ENCODE data around the gene SIRT5. TPM values are rescaled to one million over a fixed set of nuclear protein-coding genes. Genes with fewer than 3 reads are reported as not detected.

SIRT5 gene
- total and polyA plus RNA-seq, 8 donors: 9.0 to 18.2 (median 16.4) TPM

DNA sequence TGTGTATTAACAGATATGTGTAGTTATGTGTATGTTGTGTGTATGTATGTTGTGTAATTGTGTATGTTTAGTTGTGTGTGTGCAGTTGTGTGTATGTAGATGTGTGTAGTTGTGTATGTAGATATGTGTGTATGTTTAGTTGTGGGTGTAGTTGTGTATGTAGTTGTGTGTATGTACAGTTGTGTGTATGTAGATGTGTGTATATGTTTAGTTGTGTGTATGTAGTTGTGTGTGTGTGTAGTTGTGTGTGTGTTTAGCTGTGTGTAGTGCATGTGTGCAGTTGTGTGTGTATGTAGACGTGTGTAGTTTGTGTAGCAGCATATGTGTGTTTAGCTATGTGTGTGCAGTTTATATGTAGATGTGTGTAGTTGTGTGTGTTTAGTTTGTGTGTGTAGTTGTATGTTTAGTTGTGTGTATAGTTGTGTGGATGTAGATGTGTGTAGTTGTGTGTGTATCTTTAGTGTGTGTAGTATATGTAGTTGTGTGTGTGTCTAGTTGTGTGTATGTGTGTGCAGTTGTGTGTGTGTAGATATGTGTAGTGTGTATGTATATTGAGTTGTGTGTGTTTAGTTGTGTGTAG, 16.3 kb downstream of the SIRT5 start:
- Histone ChIP-seq H3K9me3 (no peaks in the 10 kb centered on the region), H3K27me3 (no peaks in the 10 kb centered on the region), H3K4me1 (no peaks in the 10 kb centered on the region), H3K27ac (no peak overlapping the region), H3K4me3 (no peak overlapping the region), H3K36me3 (peaks cover 4 to 72% of the 10 kb centered on the region in 2 donors)
- TF ChIP-seq, protein P1, sequence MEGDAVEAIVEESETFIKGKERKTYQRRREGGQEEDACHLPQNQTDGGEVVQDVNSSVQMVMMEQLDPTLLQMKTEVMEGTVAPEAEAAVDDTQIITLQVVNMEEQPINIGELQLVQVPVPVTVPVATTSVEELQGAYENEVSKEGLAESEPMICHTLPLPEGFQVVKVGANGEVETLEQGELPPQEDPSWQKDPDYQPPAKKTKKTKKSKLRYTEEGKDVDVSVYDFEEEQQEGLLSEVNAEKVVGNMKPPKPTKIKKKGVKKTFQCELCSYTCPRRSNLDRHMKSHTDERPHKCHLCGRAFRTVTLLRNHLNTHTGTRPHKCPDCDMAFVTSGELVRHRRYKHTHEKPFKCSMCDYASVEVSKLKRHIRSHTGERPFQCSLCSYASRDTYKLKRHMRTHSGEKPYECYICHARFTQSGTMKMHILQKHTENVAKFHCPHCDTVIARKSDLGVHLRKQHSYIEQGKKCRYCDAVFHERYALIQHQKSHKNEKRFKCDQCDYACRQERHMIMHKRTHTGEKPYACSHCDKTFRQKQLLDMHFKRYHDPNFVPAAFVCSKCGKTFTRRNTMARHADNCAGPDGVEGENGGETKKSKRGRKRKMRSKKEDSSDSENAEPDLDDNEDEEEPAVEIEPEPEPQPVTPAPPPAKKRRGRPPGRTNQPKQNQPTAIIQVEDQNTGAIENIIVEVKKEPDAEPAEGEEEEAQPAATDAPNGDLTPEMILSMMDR (IDR thresholded peaks at IDR 0.05): no peak
- intact Hi-C loops (cut with DNase I): no loop called here
- no peak for DNase-seq
- ATAC-seq: no peak

- intact Hi-C loops (cut with DNase I): no loop called here
- no peak for ATAC-seq
- H3K36me3 ChIP-seq: peaks cover 4 to 79% of the 10 kb centered on the region in 2 donors
- no peaks in the 10 kb centered on the region for H3K9me3 ChIP-seq
- TF ChIP-seq, protein P1 (IDR thresholded peaks at IDR 0.05): no peak
- no peak for DNase-seq
- H3K27ac ChIP-seq: no peak overlapping the region
- no peak overlapping the region for H3K4me3 ChIP-seq
- no peaks in the 10 kb centered on the region for H3K4me1 ChIP-seq
- no peaks in the 10 kb centered on the region for H3K27me3 ChIP-seq
Measured at GRCh38 chr6:13591205-13591921, 17.0 kb downstream of the SIRT5 start.

DNA sequence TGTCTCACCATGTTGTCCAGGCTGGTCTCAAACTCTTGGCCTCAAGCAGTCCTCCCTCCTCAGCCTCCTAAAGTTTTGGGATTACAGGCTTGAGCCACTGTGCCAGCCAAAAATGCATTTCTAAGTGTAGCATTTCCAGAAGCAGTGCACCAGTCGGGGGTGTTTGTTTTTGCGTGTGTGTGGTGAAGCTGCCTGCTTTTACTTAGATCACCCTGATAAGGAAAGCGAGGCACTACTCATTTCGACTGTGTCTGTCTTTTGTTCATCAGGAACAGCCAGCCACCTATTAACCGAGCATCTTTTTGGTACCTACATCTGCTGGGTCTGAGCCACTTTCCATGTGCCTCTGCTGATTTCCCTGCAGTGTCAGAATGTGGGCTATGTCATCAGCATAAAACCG, 18.7 kb downstream of the SIRT5 start:
- no peak for DNase-seq
- intact Hi-C loops (cut with DNase I): no loop called here
- Histone ChIP-seq H3K9me3 (no peaks in the 10 kb centered on the region), H3K27me3 (no peaks in the 10 kb centered on the region), H3K4me3 (no peak overlapping the region), H3K36me3 (peaks cover 4 to 80% of the 10 kb centered on the region in 2 donors), H3K4me1 (no peaks in the 10 kb centered on the region), H3K27ac (no peak overlapping the region)
- no peak for ATAC-seq
- TF ChIP-seq, protein P1 (IDR thresholded peaks at IDR 0.05): no peak

GRCh38 chr6:13593720-13594119, 19.3 kb downstream of the SIRT5 start:
- no peaks in the 10 kb centered on the region for H3K9me3 ChIP-seq
- H3K36me3 ChIP-seq: peaks cover 4 to 80% of the 10 kb centered on the region in 2 donors
- no peaks in the 10 kb centered on the region for H3K27me3 ChIP-seq
- ATAC-seq (no peak), DNase-seq (no peak)
- TF ChIP-seq, protein P1 (IDR thresholded peaks at IDR 0.05): no peak
- no peak overlapping the region for H3K4me3 ChIP-seq
- intact Hi-C loops (cut with DNase I): no loop called here
- H3K27ac ChIP-seq: no peak overlapping the region
- H3K4me1 ChIP-seq: no peaks in the 10 kb centered on the region

- intact Hi-C loops (cut with DNase I): no loop called here
- peaks cover 4 to 86% of the 10 kb centered on the region in 2 donors for H3K36me3 ChIP-seq
- ATAC-seq (no peak), DNase-seq (no peak)
- no peaks in the 10 kb centered on the region for H3K4me1 ChIP-seq
- no peaks in the 10 kb centered on the region for H3K9me3 ChIP-seq
- TF ChIP-seq, protein P1 (IDR thresholded peaks at IDR 0.05): no peak
- no peak overlapping the region for H3K4me3 ChIP-seq
- H3K27ac ChIP-seq: no peak overlapping the region
- H3K27me3 ChIP-seq: no peaks in the 10 kb centered on the region
Measured at GRCh38 chr6:13597073-13597472, 22.7 kb downstream of the SIRT5 start.

Measured in left lung (tissue), 10 donors.